ENCODE measurements around the gene REEP3.

Gene REEP3

GRCh38 chr10:63600540-63600939 lies 79.3 kb downstream of the REEP3 start:
- H3K27me3 ChIP-seq (ENCODE audit: control insufficient read depth, insufficient read depth, low read length, poor library complexity, severe bottlenecking) = no peaks in the 10 kb centered on the region
- 94 to 100% methylated on average over 1 of the region's 1 CpG for WGBS, 2 experiments
- no peaks in the 10 kb centered on the region for H3K9me3 ChIP-seq (ENCODE audit: control insufficient read depth, low read length)
- no peaks in the 10 kb centered on the region for H3K4me1 ChIP-seq (ENCODE audit: control insufficient read depth, insufficient read depth, low read length)
- H3K36me3 ChIP-seq (ENCODE audit: control insufficient read depth, insufficient read depth, low read length) = peaks cover 15% of the 10 kb centered on the region
- no peak overlapping the region for H3K27ac ChIP-seq (ENCODE audit: insufficient read depth, low read depth, low read length, poor library complexity, severe bottlenecking)
- no peak overlapping the region for H3K4me3 ChIP-seq (ENCODE audit: insufficient read depth, low read depth, low read length)

- Histone ChIP-seq H3K4me1 (ENCODE audit: control insufficient read depth, insufficient read depth, low read length) (no peaks in the 10 kb centered on the region), H3K36me3 (ENCODE audit: control insufficient read depth, insufficient read depth, low read length) (peaks cover 3% of the 10 kb centered on the region), H3K27me3 (ENCODE audit: control insufficient read depth, insufficient read depth, low read length, poor library complexity, severe bottlenecking) (no peaks in the 10 kb centered on the region)
These were observed 82.7 kb downstream of the REEP3 start for GRCh38 chr10:63603709-63604445.

GRCh38 chr10:63605197-63605967 lies 84.2 kb downstream of the REEP3 start:
- no peak overlapping the region for H3K4me3 ChIP-seq (ENCODE audit: insufficient read depth, low read depth, low read length)
- H3K36me3 ChIP-seq (ENCODE audit: control insufficient read depth, insufficient read depth, low read length) = peaks cover 3% of the 10 kb centered on the region
- H3K4me1 ChIP-seq (ENCODE audit: control insufficient read depth, insufficient read depth, low read length) = no peaks in the 10 kb centered on the region
- no peaks in the 10 kb centered on the region for H3K27me3 ChIP-seq (ENCODE audit: control insufficient read depth, insufficient read depth, low read length, poor library complexity, severe bottlenecking)
- no peak overlapping the region for H3K27ac ChIP-seq (ENCODE audit: insufficient read depth, low read depth, low read length, poor library complexity, severe bottlenecking)
- no peaks in the 10 kb centered on the region for H3K9me3 ChIP-seq (ENCODE audit: control insufficient read depth, low read length)
- WGBS, 2 experiments = 69 to 73% methylated on average over 2 of the region's 3 CpGs

More at GRCh38 chr10:63603709-63604445, 82.7 kb downstream of the REEP3 start:
- H3K9me3 ChIP-seq (ENCODE audit: control insufficient read depth, low read length) = no peaks in the 10 kb centered on the region
- WGBS, 2 experiments = 97 to 98% methylated on average over 6 to 7 of the region's 7 CpGs
- no peak overlapping the region for H3K27ac ChIP-seq (ENCODE audit: insufficient read depth, low read depth, low read length, poor library complexity, severe bottlenecking)
- H3K4me3 ChIP-seq (ENCODE audit: insufficient read depth, low read depth, low read length) = no peak overlapping the region

GRCh38 chr10:63608511-63608910 lies 87.3 kb downstream of the REEP3 start:
- H3K27ac ChIP-seq (ENCODE audit: insufficient read depth, low read depth, low read length, poor library complexity, severe bottlenecking) = no peak overlapping the region
- H3K36me3 ChIP-seq (ENCODE audit: control insufficient read depth, insufficient read depth, low read length) = no peaks in the 10 kb centered on the region
- no peaks in the 10 kb centered on the region for H3K9me3 ChIP-seq (ENCODE audit: control insufficient read depth, low read length)
- H3K4me3 ChIP-seq (ENCODE audit: insufficient read depth, low read depth, low read length) = no peak overlapping the region
- no CpG with 5 or more reads among the region's 1 CpG for WGBS, 2 experiments
- no peaks in the 10 kb centered on the region for H3K4me1 ChIP-seq (ENCODE audit: control insufficient read depth, insufficient read depth, low read length)
- no peaks in the 10 kb centered on the region for H3K27me3 ChIP-seq (ENCODE audit: control insufficient read depth, insufficient read depth, low read length, poor library complexity, severe bottlenecking)

- H3K9me3 ChIP-seq (ENCODE audit: control insufficient read depth, low read length) = no peaks in the 10 kb centered on the region
- H3K36me3 ChIP-seq (ENCODE audit: control insufficient read depth, insufficient read depth, low read length) = no peaks in the 10 kb centered on the region
- H3K4me1 ChIP-seq (ENCODE audit: control insufficient read depth, insufficient read depth, low read length) = peaks cover 5% of the 10 kb centered on the region
- H3K27ac ChIP-seq (ENCODE audit: insufficient read depth, low read depth, low read length, poor library complexity, severe bottlenecking) = no peak overlapping the region
- 100% methylated on average over 1 to 2 of the region's 2 CpGs for whole genome bisulfite sequencing, 2 experiments
- H3K27me3 ChIP-seq (ENCODE audit: control insufficient read depth, insufficient read depth, low read length, poor library complexity, severe bottlenecking) = no peaks in the 10 kb centered on the region
- no peak overlapping the region for H3K4me3 ChIP-seq (ENCODE audit: insufficient read depth, low read depth, low read length)
These were observed 89.9 kb downstream of the REEP3 start for GRCh38 chr10:63611078-63611477.

GRCh38 chr10:63614371-63614891 lies 93.2 kb downstream of the REEP3 start:
- no peak overlapping the region for H3K27ac ChIP-seq (ENCODE audit: insufficient read depth, low read depth, low read length, poor library complexity, severe bottlenecking)
- H3K4me3 ChIP-seq (ENCODE audit: insufficient read depth, low read depth, low read length) = no peak overlapping the region
- no peaks in the 10 kb centered on the region for H3K36me3 ChIP-seq (ENCODE audit: control insufficient read depth, insufficient read depth, low read length)
- peaks cover 5% of the 10 kb centered on the region for H3K4me1 ChIP-seq (ENCODE audit: control insufficient read depth, insufficient read depth, low read length)
- WGBS, 2 experiments = 77 to 79% methylated on average over 2 of the region's 2 CpGs
- no peaks in the 10 kb centered on the region for H3K27me3 ChIP-seq (ENCODE audit: control insufficient read depth, insufficient read depth, low read length, poor library complexity, severe bottlenecking)
- H3K9me3 ChIP-seq (ENCODE audit: control insufficient read depth, low read length) = no peaks in the 10 kb centered on the region

- peaks cover 3% of the 10 kb centered on the region for H3K36me3 ChIP-seq (ENCODE audit: control insufficient read depth, insufficient read depth, low read length)
- H3K4me3 ChIP-seq (ENCODE audit: insufficient read depth, low read depth, low read length) = no peak overlapping the region
- H3K27me3 ChIP-seq (ENCODE audit: control insufficient read depth, insufficient read depth, low read length, poor library complexity, severe bottlenecking) = no peaks in the 10 kb centered on the region
- no peaks in the 10 kb centered on the region for H3K9me3 ChIP-seq (ENCODE audit: control insufficient read depth, low read length)
- WGBS, 2 experiments = 88 to 96% methylated on average over 3 of the region's 3 CpGs
- no peak overlapping the region for H3K27ac ChIP-seq (ENCODE audit: insufficient read depth, low read depth, low read length, poor library complexity, severe bottlenecking)
- peaks cover 5% of the 10 kb centered on the region for H3K4me1 ChIP-seq (ENCODE audit: control insufficient read depth, insufficient read depth, low read length)
These were observed 97.4 kb downstream of the REEP3 start for GRCh38 chr10:63618552-63618951.

GRCh38 chr10:63619426-63619825 lies 98.2 kb downstream of the REEP3 start:
- Histone ChIP-seq H3K36me3 (ENCODE audit: control insufficient read depth, insufficient read depth, low read length) (peaks cover 3% of the 10 kb centered on the region), H3K27ac (ENCODE audit: insufficient read depth, low read depth, low read length, poor library complexity, severe bottlenecking) (no peak overlapping the region), H3K4me1 (ENCODE audit: control insufficient read depth, insufficient read depth, low read length) (peaks cover 1% of the 10 kb centered on the region), H3K9me3 (ENCODE audit: control insufficient read depth, low read length) (no peaks in the 10 kb centered on the region), H3K27me3 (ENCODE audit: control insufficient read depth, insufficient read depth, low read length, poor library complexity, severe bottlenecking) (no peaks in the 10 kb centered on the region), H3K4me3 (ENCODE audit: insufficient read depth, low read depth, low read length) (no peak overlapping the region)
- WGBS, 2 experiments = 94 to 96% methylated on average over 7 of the region's 7 CpGs

- Histone ChIP-seq H3K4me1 (ENCODE audit: control insufficient read depth, insufficient read depth, low read length) (no peaks in the 10 kb centered on the region), H3K27me3 (ENCODE audit: control insufficient read depth, insufficient read depth, low read length, poor library complexity, severe bottlenecking) (no peaks in the 10 kb centered on the region)
- 92 to 94% methylated on average over 1 to 2 of the region's 2 CpGs for WGBS, 2 experiments
These were observed 100.9 kb downstream of the REEP3 start for GRCh38 chr10:63622097-63622496.

GRCh38 chr10:63624701-63625100 lies 103.5 kb downstream of the REEP3 start:
- H3K4me3 ChIP-seq (ENCODE audit: insufficient read depth, low read depth, low read length) = no peak overlapping the region
- H3K4me1 ChIP-seq (ENCODE audit: control insufficient read depth, insufficient read depth, low read length) = peaks cover 16% of the 10 kb centered on the region
- no peak overlapping the region for H3K27ac ChIP-seq (ENCODE audit: insufficient read depth, low read depth, low read length, poor library complexity, severe bottlenecking)
- H3K9me3 ChIP-seq (ENCODE audit: control insufficient read depth, low read length) = no peaks in the 10 kb centered on the region
- WGBS, 2 experiments = 78 to 93% methylated on average over 2 of the region's 2 CpGs
- H3K27me3 ChIP-seq (ENCODE audit: control insufficient read depth, insufficient read depth, low read length, poor library complexity, severe bottlenecking) = no peaks in the 10 kb centered on the region
- H3K36me3 ChIP-seq (ENCODE audit: control insufficient read depth, insufficient read depth, low read length) = peaks cover 3% of the 10 kb centered on the region

More at GRCh38 chr10:63622097-63622496, 100.9 kb downstream of the REEP3 start:
- Histone ChIP-seq H3K27ac (ENCODE audit: insufficient read depth, low read depth, low read length, poor library complexity, severe bottlenecking) (no peak overlapping the region), H3K36me3 (ENCODE audit: control insufficient read depth, insufficient read depth, low read length) (peaks cover 3% of the 10 kb centered on the region), H3K9me3 (ENCODE audit: control insufficient read depth, low read length) (no peaks in the 10 kb centered on the region), H3K4me3 (ENCODE audit: insufficient read depth, low read depth, low read length) (no peak overlapping the region)

All from ectodermal cell (in vitro differentiated cells).